ENCODE results near the gene MEOX1.
A peak's percentile ranks its signal among the peaks of the same experiment; 100 is the strongest.

MEOX1 gene

DNA sequence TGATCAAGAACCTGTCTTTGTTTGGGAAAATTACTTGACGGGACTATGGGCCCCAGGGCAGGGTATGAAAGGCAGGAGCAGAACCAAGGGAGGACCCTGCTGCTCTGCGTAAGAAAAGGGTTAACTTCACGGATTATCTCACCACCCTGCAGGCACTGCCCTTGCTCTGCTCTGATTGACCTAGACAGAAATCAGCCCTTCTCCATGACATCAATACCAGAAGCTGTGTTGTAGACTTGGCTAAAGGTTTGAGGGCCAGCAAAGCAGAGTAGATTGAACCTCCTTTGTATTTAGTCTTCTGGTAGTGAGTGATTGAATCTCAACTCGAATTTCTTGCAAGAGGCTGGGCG, 62.7 kb downstream of the MEOX1 start:
- Histone ChIP-seq H3K27ac (no peak overlapping the region), H3K4me3 (no peak overlapping the region)
- no peak for DNase-seq (ENCODE audit: low spot score)

DNA sequence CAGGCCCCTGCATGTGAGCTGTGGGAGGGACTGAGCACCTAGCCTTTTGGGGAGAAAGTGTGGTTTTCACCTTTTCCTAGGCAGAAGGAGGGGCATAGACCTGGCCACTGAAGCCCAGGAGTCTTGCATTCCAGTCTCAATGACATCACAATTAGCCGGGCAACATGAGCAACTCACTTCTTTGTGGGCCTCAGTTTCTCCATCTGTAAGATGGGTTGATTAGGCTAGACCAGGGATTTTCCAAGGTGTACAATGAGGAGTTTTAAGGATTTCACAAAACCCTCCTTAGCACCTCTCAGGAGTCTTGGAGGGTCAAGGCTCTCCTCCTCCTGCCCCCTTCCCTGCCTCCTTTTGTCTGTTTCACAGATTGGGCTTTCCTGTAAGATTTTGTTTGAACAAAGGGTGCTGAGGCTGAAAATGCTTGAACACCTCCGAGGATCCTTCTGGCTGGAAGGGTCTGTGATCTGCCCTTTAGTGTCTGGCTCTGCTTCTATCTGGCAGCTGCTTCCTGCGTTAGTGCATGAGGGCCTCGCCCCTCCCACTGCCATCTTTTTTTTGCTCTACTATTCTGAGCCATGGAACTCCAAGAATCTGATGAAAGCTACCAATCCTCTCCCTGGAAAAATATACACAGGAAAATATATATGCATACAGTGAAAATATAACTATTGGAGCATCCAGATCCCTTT, 63.2 kb downstream of the MEOX1 start:
- peak overlapping the region in 1 of 2 donors; percentile 20 for H3K27ac ChIP-seq
- no peak for DNase-seq (ENCODE audit: low spot score)
- H3K4me3 ChIP-seq = no peak overlapping the region
- TF ChIP-seq, protein P1, sequence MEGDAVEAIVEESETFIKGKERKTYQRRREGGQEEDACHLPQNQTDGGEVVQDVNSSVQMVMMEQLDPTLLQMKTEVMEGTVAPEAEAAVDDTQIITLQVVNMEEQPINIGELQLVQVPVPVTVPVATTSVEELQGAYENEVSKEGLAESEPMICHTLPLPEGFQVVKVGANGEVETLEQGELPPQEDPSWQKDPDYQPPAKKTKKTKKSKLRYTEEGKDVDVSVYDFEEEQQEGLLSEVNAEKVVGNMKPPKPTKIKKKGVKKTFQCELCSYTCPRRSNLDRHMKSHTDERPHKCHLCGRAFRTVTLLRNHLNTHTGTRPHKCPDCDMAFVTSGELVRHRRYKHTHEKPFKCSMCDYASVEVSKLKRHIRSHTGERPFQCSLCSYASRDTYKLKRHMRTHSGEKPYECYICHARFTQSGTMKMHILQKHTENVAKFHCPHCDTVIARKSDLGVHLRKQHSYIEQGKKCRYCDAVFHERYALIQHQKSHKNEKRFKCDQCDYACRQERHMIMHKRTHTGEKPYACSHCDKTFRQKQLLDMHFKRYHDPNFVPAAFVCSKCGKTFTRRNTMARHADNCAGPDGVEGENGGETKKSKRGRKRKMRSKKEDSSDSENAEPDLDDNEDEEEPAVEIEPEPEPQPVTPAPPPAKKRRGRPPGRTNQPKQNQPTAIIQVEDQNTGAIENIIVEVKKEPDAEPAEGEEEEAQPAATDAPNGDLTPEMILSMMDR (IDR thresholded peaks at IDR 0.05) = no peak

More for the DNA sequence above, 62.7 kb downstream of the MEOX1 start:
- TF ChIP-seq, protein P1 (IDR thresholded peaks at IDR 0.05) = no peak

DNA sequence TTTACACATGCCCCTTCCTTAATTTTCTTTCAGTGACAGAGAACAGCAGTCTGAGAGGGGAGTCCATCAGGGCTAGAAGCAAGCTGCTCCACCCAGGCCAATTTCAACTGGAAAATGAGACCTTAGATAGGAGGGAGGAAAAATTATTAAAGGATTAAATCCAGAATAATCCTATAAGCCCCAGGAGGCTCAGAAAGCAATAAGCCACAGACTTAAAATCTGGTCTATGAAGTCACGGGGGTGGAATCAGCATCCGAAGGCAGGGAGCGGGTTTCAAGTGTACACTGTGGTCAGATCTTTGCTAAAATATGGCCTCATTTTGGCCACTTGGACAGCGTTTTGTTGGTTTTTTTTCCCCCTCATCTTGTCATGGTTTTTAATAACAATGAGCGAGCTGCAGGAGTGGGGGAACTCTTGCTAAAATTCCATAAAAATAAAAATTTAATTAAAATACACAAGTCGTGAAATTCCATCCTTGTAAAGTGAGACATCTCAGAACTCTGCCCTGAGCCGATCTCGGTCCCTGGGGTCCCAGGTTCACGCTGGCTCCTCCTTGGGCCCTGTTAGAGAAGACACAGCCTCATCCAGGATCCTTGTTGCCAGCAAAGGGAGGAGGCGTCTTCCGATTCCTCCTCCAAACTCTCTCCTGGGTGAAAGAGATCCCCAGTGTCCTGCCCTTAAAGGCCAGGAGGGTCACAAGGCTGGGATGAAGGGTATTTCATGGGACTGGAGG, 63.9 kb downstream of the MEOX1 start:
- TF ChIP-seq, protein P1 (IDR thresholded peaks at IDR 0.05) = no peak
- H3K27ac ChIP-seq = peak overlapping the region in 1 of 2 donors; percentile 28
- no peak for DNase-seq (ENCODE audit: low spot score)

DNA sequence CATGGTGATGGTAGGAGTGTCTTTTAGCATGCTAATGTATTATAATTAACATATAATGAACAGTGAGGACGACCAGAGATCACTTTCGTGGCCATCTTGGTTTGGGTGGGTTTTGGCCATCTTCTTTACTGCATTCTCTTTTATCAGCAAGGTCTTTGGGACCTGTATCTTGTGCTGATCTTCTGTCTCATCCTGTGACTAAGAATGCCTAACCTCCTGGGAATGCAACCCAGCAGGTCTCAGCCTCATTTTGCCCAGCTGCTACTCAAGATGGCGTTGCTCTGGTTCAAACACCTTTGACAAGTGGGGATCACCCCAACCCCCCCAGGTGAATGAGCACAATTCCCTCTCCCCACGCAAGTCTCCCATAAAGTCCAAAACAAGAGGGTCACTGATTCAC, 66.3 kb downstream of the MEOX1 start:
- TF ChIP-seq, protein P1 (IDR thresholded peaks at IDR 0.05) = no peak
- Histone ChIP-seq H3K27ac (no peak overlapping the region), H3K4me3 (no peak overlapping the region)
- no peak for DNase-seq (ENCODE audit: low spot score)

More for the DNA sequence above, 63.9 kb downstream of the MEOX1 start:
- H3K4me3 ChIP-seq = no peak overlapping the region

DNA sequence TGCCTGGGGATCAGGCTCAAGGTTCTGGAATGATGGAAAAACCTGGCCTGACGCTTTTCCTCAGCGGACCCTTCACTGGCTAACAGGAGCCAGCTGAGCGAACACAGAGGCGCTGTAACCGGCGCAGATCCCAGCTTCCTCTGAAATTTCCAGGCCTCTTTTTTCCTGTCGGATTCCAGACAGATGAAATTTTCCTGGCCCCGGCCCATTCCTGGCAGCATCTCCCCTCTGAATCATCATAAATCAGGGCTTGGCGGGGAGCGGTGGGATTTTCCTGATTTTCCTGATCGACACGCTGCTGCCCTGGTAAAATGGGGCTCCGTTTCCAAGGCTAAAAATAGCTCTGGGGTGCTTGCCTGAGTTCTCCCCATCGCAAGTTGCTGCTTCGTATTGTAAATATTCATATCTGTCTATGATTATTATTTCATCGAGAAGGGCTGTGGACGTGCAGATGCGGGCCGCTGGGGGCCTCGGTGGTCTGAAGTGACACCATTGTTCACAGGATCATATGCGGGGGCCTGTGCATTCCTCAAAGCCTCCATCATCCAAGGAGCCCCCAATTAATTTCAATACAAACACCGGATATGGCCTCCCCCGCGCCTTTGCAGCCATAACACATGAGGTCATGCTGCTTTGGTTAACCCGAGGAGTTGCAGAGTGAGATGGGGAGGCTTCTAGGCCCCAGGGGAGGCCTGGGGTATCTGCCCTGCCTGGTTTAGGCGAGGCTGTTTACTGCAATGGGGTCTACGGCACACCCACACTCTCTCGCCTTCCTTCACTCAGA, 69.8 kb downstream of the MEOX1 start:
- Histone ChIP-seq H3K27ac (peak overlapping the region; percentile 70 to 86), H3K4me3 (peak overlapping the region; percentile 42)
- TF ChIP-seq, protein P1 (IDR thresholded peaks at IDR 0.05) = no peak
- peak; percentile 86 for DNase-seq (ENCODE audit: low spot score)

DNA sequence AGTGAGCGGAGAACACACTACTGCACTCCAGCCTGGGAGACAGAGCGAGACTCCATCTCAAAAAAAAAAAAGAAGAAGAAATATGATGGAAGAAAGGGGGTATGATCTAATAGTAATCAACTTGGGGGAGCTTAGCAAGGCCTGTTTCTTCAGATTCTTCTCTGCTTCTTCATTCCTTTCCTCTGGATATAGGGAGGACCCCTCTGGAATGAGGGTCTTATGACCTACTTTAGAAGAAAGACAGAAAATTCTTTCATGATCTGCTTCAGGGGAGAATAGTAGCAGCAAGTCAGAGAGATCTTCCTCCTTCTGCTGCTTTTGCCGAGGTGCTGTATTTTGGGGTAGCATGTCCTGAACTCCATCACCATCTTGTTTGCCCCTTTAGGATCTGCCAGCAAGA, 70.7 kb downstream of the MEOX1 start:
- Histone ChIP-seq H3K4me3 (no peak overlapping the region), H3K27ac (peak overlapping the region; percentile 70 to 86)
- no peak for DNase-seq (ENCODE audit: low spot score)
- TF ChIP-seq, protein P1 (IDR thresholded peaks at IDR 0.05) = no peak
